Measurements from ENCODE around the gene RAET1L.
"Not testable (repeated sequence)": the region's sequence is repeated elsewhere in the genome, so short reads cannot be mapped to it uniquely, and the experiment has no call there.

GRCh38 chr6:150059973-150060372 lies 34.6 kb upstream of the RAET1L start:
- TF ChIP-seq CTCF, POLR2A (IDR thresholded peaks at IDR 0.05): not testable (repeated sequence)

All from lower leg skin (tissue), 3 donors.